Neutrophil (primary cell): Measurements from ENCODE around the gene FHDC1.

ENCODE experiments used
- H3K27ac ChIP-seq: fragments of 200-600 bp; sonication (generic); 2 replicates; pipeline ENCODE4 v1.5.1; 2016; ENCODE audit warnings: mild to moderate bottlenecking, moderate library complexity
- H3K27me3 ChIP-seq: fragments of 200-600 bp; sonication (generic); 2 replicates; pipeline ENCODE4 v1.6.0; 2016; ENCODE audit warnings: mild to moderate bottlenecking
- H3K36me3 ChIP-seq: fragments of 200-600 bp; sonication (generic); 2 replicates; pipeline ENCODE4 v1.5.1; 2017
- H3K4me1 ChIP-seq, 2 experiments: fragments of 200-600 bp in 1 of 2; sonication (generic) in 1 of 2; 1 replicate in 1 of 2; 2 replicates in 1 of 2; pipeline versions ENCODE4 v1.5.1 to v1.6.1; 2013 to 2016; ENCODE audit warnings: low read depth in 1 of 2, low read length in 1 of 2, mild to moderate bottlenecking in 1 of 2, moderate library complexity in 1 of 2; ENCODE audit not compliant: control insufficient read depth in 1 of 2, insufficient read depth in 1 of 2
- H3K4me3 ChIP-seq, 2 experiments: fragments of 200-600 bp in 1 of 2; sonication (generic) in 1 of 2; 1 replicate in 1 of 2; 2 replicates in 1 of 2; pipeline ENCODE4 v1.5.1; 2013 to 2016; ENCODE audit warnings: low read depth in 1 of 2, low read length in 1 of 2, mild to moderate bottlenecking in 1 of 2, moderate library complexity in 1 of 2
- H3K9me3 ChIP-seq: fragments of 200-600 bp; sonication (generic); 2 replicates; pipeline ENCODE4 v1.5.1; 2016
- TF ChIP-seq, protein P1 (sequence below): fragments of 200-600 bp; sonication (generic); IDR thresholded peaks from 2 replicates; pipeline ENCODE4 v1.5.1; 2016; ENCODE audit warnings: antibody characterized with exemption

Gene FHDC1

DNA sequence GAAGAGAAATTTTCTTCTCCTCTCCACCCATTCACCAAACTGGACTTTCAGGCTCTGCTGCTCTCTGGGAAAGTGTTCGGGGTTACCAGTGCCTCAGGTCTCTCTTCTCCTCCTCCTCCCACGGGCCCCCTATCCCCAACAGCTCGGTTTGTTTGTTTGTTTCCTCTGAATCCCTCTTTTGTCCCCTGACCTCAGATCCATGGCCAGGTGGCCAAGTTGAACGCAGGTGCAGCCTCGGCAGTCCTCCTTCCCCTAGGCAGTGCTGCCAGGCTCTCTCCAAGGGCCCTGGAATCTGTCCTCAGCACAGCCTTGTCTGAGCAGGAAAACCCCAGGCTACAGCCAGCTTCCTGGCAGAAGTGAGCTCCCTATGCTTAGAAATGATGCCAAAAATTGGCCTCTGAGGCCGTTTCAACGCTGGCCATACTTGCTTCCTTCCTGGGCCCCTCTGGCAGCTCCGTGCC lies 60.0 kb downstream of the FHDC1 start:
- TF ChIP-seq, protein P1, sequence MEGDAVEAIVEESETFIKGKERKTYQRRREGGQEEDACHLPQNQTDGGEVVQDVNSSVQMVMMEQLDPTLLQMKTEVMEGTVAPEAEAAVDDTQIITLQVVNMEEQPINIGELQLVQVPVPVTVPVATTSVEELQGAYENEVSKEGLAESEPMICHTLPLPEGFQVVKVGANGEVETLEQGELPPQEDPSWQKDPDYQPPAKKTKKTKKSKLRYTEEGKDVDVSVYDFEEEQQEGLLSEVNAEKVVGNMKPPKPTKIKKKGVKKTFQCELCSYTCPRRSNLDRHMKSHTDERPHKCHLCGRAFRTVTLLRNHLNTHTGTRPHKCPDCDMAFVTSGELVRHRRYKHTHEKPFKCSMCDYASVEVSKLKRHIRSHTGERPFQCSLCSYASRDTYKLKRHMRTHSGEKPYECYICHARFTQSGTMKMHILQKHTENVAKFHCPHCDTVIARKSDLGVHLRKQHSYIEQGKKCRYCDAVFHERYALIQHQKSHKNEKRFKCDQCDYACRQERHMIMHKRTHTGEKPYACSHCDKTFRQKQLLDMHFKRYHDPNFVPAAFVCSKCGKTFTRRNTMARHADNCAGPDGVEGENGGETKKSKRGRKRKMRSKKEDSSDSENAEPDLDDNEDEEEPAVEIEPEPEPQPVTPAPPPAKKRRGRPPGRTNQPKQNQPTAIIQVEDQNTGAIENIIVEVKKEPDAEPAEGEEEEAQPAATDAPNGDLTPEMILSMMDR: no peak
- peaks cover 0 to 3% of the 10 kb centered on the region in 2 experiments for H3K4me1 ChIP-seq
- H3K9me3 ChIP-seq: no peaks in the 10 kb centered on the region
- no peak overlapping the region for H3K4me3 ChIP-seq
- no peak overlapping the region for H3K27ac ChIP-seq
- H3K27me3 ChIP-seq: no peaks in the 10 kb centered on the region
- no peaks in the 10 kb centered on the region for H3K36me3 ChIP-seq

- TF ChIP-seq, protein P1: no peak
- Histone ChIP-seq H3K27ac (no peak overlapping the region), H3K36me3 (no peaks in the 10 kb centered on the region)
Observed at GRCh38 chr4:152996672-152997071, 60.5 kb downstream of the FHDC1 start.

DNA sequence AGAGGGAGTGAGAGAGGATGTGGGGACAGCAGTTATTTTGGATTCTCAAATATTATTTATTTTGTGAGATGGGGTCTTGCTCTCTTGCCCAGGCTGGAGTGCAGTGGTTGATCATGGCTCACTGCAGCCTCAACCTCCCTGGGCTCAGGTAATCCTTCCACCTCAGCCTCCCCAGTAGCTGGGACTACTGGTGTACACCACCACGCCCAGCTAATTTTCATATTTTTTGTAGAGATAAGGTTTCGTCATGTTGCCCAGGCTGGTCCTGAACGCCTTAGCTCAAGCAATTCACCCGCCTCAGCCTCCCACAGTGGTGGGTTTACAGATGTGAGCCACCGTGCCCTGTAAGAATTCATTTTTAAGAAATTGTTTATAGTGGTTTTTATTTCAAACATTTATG lies 61.2 kb downstream of the FHDC1 start:
- peaks cover 0 to 3% of the 10 kb centered on the region in 2 experiments for H3K4me1 ChIP-seq
- no peaks in the 10 kb centered on the region for H3K27me3 ChIP-seq
- no peak overlapping the region for H3K4me3 ChIP-seq
- TF ChIP-seq, protein P1: no peak
- H3K9me3 ChIP-seq: no peaks in the 10 kb centered on the region
- H3K27ac ChIP-seq: no peak overlapping the region
- H3K36me3 ChIP-seq: no peaks in the 10 kb centered on the region

More at GRCh38 chr4:152996672-152997071, 60.5 kb downstream of the FHDC1 start:
- no peaks in the 10 kb centered on the region for H3K27me3 ChIP-seq
- no peaks in the 10 kb centered on the region for H3K9me3 ChIP-seq
- no peak overlapping the region for H3K4me3 ChIP-seq
- peaks cover 0 to 3% of the 10 kb centered on the region in 2 experiments for H3K4me1 ChIP-seq

- Histone ChIP-seq H3K4me3 (no peak overlapping the region), H3K27me3 (no peaks in the 10 kb centered on the region), H3K4me1 (peaks cover 0 to 3% of the 10 kb centered on the region in 2 experiments), H3K27ac (no peak overlapping the region), H3K9me3 (no peaks in the 10 kb centered on the region), H3K36me3 (no peaks in the 10 kb centered on the region)
- TF ChIP-seq, protein P1: no peak
Observed at GRCh38 chr4:152997771-152998487, 61.8 kb downstream of the FHDC1 start.

GRCh38 chr4:152998861-152999260 lies 62.7 kb downstream of the FHDC1 start:
- no peaks in the 10 kb centered on the region for H3K36me3 ChIP-seq
- H3K4me1 ChIP-seq: peaks cover 0 to 3% of the 10 kb centered on the region in 2 experiments
- H3K27me3 ChIP-seq: no peaks in the 10 kb centered on the region
- TF ChIP-seq, protein P1: no peak
- no peak overlapping the region for H3K27ac ChIP-seq
- H3K4me3 ChIP-seq: no peak overlapping the region
- H3K9me3 ChIP-seq: no peaks in the 10 kb centered on the region
